SHP77 (cell line): Measurements from ENCODE around the gene ENG.

ENCODE experiments used
- DNase-seq, 2 experiments: peaks; one replicate each; lab custom pipeline; 2025; lab: John Stamatoyannopoulos, UW

Gene ENG

GRCh38 chr9:127776195-127776923 is 78.1 kb downstream of the ENG start:
- DNase-seq: no peak

- DNase-seq: no peak
These were observed 80.5 kb downstream of the ENG start for GRCh38 chr9:127773981-127774380.

GRCh38 chr9:127773272-127773671 is 81.2 kb downstream of the ENG start:
- DNase-seq: no peak

- no peak for DNase-seq
These were observed 81.9 kb downstream of the ENG start for GRCh38 chr9:127772603-127773002.

GRCh38 chr9:127771570-127772189 is 82.8 kb downstream of the ENG start:
- DNase-seq: no peak

GRCh38 chr9:127770905-127771569 is 83.4 kb downstream of the ENG start:
- DNase-seq: peak; percentile 94 to 95

GRCh38 chr9:127770583-127770904 is 83.9 kb downstream of the ENG start:
- no peak for DNase-seq

GRCh38 chr9:127769929-127770582 is 84.4 kb downstream of the ENG start:
- DNase-seq: no peak

GRCh38 chr9:127769101-127769500 is 85.4 kb downstream of the ENG start:
- DNase-seq: no peak

- no peak for DNase-seq
These were observed 85.8 kb downstream of the ENG start for GRCh38 chr9:127768698-127769097.

GRCh38 chr9:127767909-127768331 is 86.5 kb downstream of the ENG start:
- no peak for DNase-seq

- no peak for DNase-seq
These were observed 87.0 kb downstream of the ENG start for GRCh38 chr9:127767410-127767809.

GRCh38 chr9:127765418-127765817 is 89.0 kb downstream of the ENG start:
- DNase-seq: no peak
